ENCODE data around the gene DGKK.

- no peak for TF ChIP-seq EZH2 (IDR thresholded peaks at IDR 0.05; ENCODE audit: borderline replicate concordance, low read depth, low read length, severe bottlenecking)
- no peak for TF ChIP-seq CTCF (IDR thresholded peaks at IDR 0.05; ENCODE audit: borderline replicate concordance, extremely low read depth, low read length, poor library complexity, severe bottlenecking)
Measured at GRCh38 chrX:50514811-50515210, 44.2 kb upstream of the DGKK start.

Data from DND-41 (cell line).